Measurements from ENCODE around the gene ZNF490.

The ZNF490 gene

GRCh38 chr19:12545267-12545666 is 65.3 kb downstream of the ZNF490 start:
- in situ Hi-C loops (cut with MboI; ENCODE audit: low sequenced_read_pairs), result no loop called here

GRCh38 chr19:12544401-12544876 is 66.2 kb downstream of the ZNF490 start:
- in situ Hi-C loops (cut with MboI; ENCODE audit: low sequenced_read_pairs), result no loop called here

GRCh38 chr19:12543855-12544254 is 66.8 kb downstream of the ZNF490 start:
- in situ Hi-C loops (cut with MboI; ENCODE audit: low sequenced_read_pairs), result no loop called here

Data from hTERT RPE-1 (cell line).